GM23338 (cell line): ENCODE data around the gene PPM1F. TPM values are rescaled to one million over a fixed set of nuclear protein-coding genes. Genes with fewer than 3 reads are reported as not detected.

Experiments used
- ATAC-seq: fragments of 200-7000 bp; cut with Tn5 transposase; 3 replicates; pipeline ENCODE4 v1.9.1; 2020
- DNase-seq: peaks from one replicate; pipeline ENCODE4 v3.0.0-alpha.2; 2015; ENCODE audit warnings: low spot score
- H2AFZ ChIP-seq: fragments of 200-600 bp; sonication (generic); 2 replicates; pipeline ENCODE4 v1.8.0; 2016; ENCODE audit warnings: antibody characterized with exemption, mild to moderate bottlenecking, moderate library complexity
- H3F3A ChIP-seq: fragments of 200-600 bp; sonication (generic); replicated peaks from 2 replicates; pipeline ENCODE4 v1.8.0; 2017; ENCODE audit warnings: antibody characterized with exemption, mixed run types, low read depth
- H3K27ac ChIP-seq: fragments of 200-600 bp; sonication (generic); 2 replicates; pipeline ENCODE4 v1.6.1; 2016; ENCODE audit warnings: low read depth
- H3K27me3 ChIP-seq: fragments of 200-600 bp; sonication (generic); 2 replicates; pipeline ENCODE4 v1.8.0; 2016; ENCODE audit warnings: mild to moderate bottlenecking, mixed run types, moderate library complexity; ENCODE audit not compliant: insufficient read depth
- H3K36me3 ChIP-seq: fragments of 200-600 bp; sonication (generic); 2 replicates; pipeline ENCODE4 v1.8.0; 2016; ENCODE audit warnings: mild to moderate bottlenecking; ENCODE audit not compliant: insufficient read depth
- H3K4me1 ChIP-seq: fragments of 200-600 bp; sonication (generic); 2 replicates; pipeline ENCODE4 v1.8.0; 2016; ENCODE audit warnings: mild to moderate bottlenecking, moderate library complexity; ENCODE audit not compliant: insufficient read depth
- H3K4me2 ChIP-seq: fragments of 200-600 bp; sonication (generic); 2 replicates; pipeline ENCODE4 v1.7.1; 2017; ENCODE audit warnings: mixed run types
- H3K4me3 ChIP-seq: fragments of 200-600 bp; sonication (generic); 2 replicates; pipeline ENCODE4 v1.6.1; 2016; ENCODE audit warnings: mixed run types
- H3K79me2 ChIP-seq: fragments of 200-600 bp; sonication (generic); replicated peaks from 2 replicates; pipeline ENCODE4 v1.8.0; 2017; ENCODE audit warnings: mild to moderate bottlenecking; ENCODE audit not compliant: insufficient read depth
- H3K9me2 ChIP-seq: fragments of 200-600 bp; sonication (generic); 2 replicates; pipeline ENCODE4 v1.8.0; 2017; ENCODE audit not compliant: insufficient read depth
- H4K20me1 ChIP-seq: fragments of 200-600 bp; sonication (generic); replicated peaks from 2 replicates; pipeline ENCODE4 v1.8.0; 2017; ENCODE audit warnings: mild to moderate bottlenecking; ENCODE audit not compliant: insufficient read depth
- H3K27ac Mint-ChIP-seq: 2 replicates; pipeline ENCODE4 v1.8.0; 2020; ENCODE audit warnings: inconsistent platforms, mild to moderate bottlenecking, moderate library complexity, mixed read lengths
- H3K27me3 Mint-ChIP-seq: 3 replicates; pipeline ENCODE4 v1.8.0; 2022; ENCODE audit warnings: low read depth, mild to moderate bottlenecking, moderate library complexity, mixed read lengths, inconsistent platforms; ENCODE audit not compliant: insufficient read depth, poor library complexity
- H3K36me3 Mint-ChIP-seq: 3 replicates; pipeline ENCODE4 v1.8.0; 2021; ENCODE audit warnings: low read depth, mild to moderate bottlenecking, inconsistent platforms, moderate library complexity, mixed read lengths
- H3K4me1 Mint-ChIP-seq: 3 replicates; pipeline ENCODE4 v1.8.0; 2020; ENCODE audit warnings: mild to moderate bottlenecking, inconsistent platforms, mixed read lengths
- H3K4me3 Mint-ChIP-seq: 3 replicates; pipeline ENCODE4 v1.8.0; 2021; ENCODE audit warnings: moderate library complexity, mild to moderate bottlenecking, inconsistent platforms, mixed read lengths
- H3K9me3 Mint-ChIP-seq: 3 replicates; pipeline ENCODE4 v1.8.0; 2020; ENCODE audit warnings: moderate library complexity, mild to moderate bottlenecking, inconsistent platforms, mixed read lengths
- CREB1 ChIP-seq: fragments of 250-450 bp; sonication (Bioruptor Pico); IDR thresholded peaks from 2 replicates; pipeline ENCODE4 v1.5.0; 2020; ENCODE audit warnings: low read depth, mild to moderate bottlenecking, moderate library complexity
- CTCF ChIP-seq, 2 experiments: fragments of 200-600 bp in 1 of 2; sonication (generic) in 1 of 2; conservative IDR thresholded peaks; 2 replicates each; pipeline versions ENCODE4 v1.5.1 to v1.6.1; 2016 to 2017; ENCODE audit warnings: antibody characterized with exemption in 2 of 2, low read depth in 2 of 2, mild to moderate bottlenecking in 2 of 2, moderate library complexity in 1 of 2
- ETS1 ChIP-seq: IDR thresholded peaks from 2 replicates; pipeline ENCODE4 v1.6.1; 2016; ENCODE audit warnings: antibody characterized with exemption
- EZH2 ChIP-seq: fragments of 200-600 bp; sonication (generic); IDR thresholded peaks from one replicate; pipeline ENCODE4 v1.8.0; 2017; ENCODE audit warnings: antibody characterized with exemption, mild to moderate bottlenecking, low read depth; ENCODE audit not compliant: unreplicated experiment
- EZH2phosphoT487 ChIP-seq: fragments of 200-600 bp; sonication (generic); IDR thresholded peaks from one replicate; pipeline ENCODE4 v1.8.1; 2018; ENCODE audit warnings: antibody characterized with exemption; ENCODE audit not compliant: unreplicated experiment
- JUNB ChIP-seq: IDR thresholded peaks from one replicate; pipeline ENCODE4 v1.6.1; 2016; ENCODE audit warnings: antibody characterized with exemption; ENCODE audit not compliant: unreplicated experiment
- NANOG ChIP-seq: IDR thresholded peaks from 2 replicates; pipeline ENCODE4 v1.6.1; 2016; ENCODE audit warnings: antibody characterized with exemption, borderline replicate concordance
- POLR2AphosphoS5 ChIP-seq: IDR thresholded peaks from 2 replicates; pipeline ENCODE4 v1.6.1; 2016; ENCODE audit warnings: antibody characterized with exemption, low read depth
- REST ChIP-seq: IDR thresholded peaks from one replicate; pipeline ENCODE4 v1.6.1; 2018; ENCODE audit warnings: antibody characterized with exemption; ENCODE audit not compliant: unreplicated experiment
- STAT1 ChIP-seq: IDR thresholded peaks from one replicate; pipeline ENCODE4 v1.6.1; 2016; ENCODE audit warnings: antibody characterized with exemption; ENCODE audit not compliant: unreplicated experiment
- ZNF114 ChIP-seq: fragments of 250-450 bp; sonication (Bioruptor Pico); IDR thresholded peaks from 2 replicates; pipeline ENCODE4 v1.5.0; 2020; ENCODE audit warnings: mild to moderate bottlenecking, moderate library complexity
- ZNF331 ChIP-seq: fragments of 250-450 bp; sonication (Bioruptor Pico); IDR thresholded peaks from 2 replicates; pipeline ENCODE4 v1.5.0; 2020; ENCODE audit warnings: low read depth, mild to moderate bottlenecking, moderate library complexity
- polyA plus RNA-seq: library from polyadenylated mRNA; unstranded; fragments of >200 nt; fragmentation: Nextera tagmentation; extraction: Ambion mirVana; gene quantifications from 2 replicates; pipeline ENCODE4 v1.2.1, GENCODE V29; 2016
- total RNA-seq: library from RNA; depleted of rRNA; stranded (reverse); fragments of >200 nt; shearing (Covaris generic); gene quantifications from 2 replicates; pipeline ENCODE4 v1.2.3, GENCODE V29; 2014
- TF ChIP-seq, protein P1 (sequence below): fragments of 250-450 bp; sonication (Bioruptor Pico); IDR thresholded peaks from 2 replicates; pipeline ENCODE4 v1.5.0; 2020; ENCODE audit warnings: mild to moderate bottlenecking, moderate library complexity

Gene PPM1F
- total and polyA plus RNA-seq, 2 experiments from 2014 or later: 7.1 to 29.3 TPM

GRCh38 chr22:21990445-21991303 lies 38.0 kb upstream of the PPM1F start:
- Histone ChIP-seq H3K79me2 (no peaks in the 10 kb centered on the region), H2AFZ (no peak overlapping the region), H3K27me3 (peaks cover 100% of the 10 kb centered on the region), H3K27ac (no peak overlapping the region), H3K4me1 (no peaks in the 10 kb centered on the region), H3K36me3 (no peaks in the 10 kb centered on the region), H3K9me2 (no peaks in the 10 kb centered on the region), H3K4me3 (no peak overlapping the region), H3F3A (no peaks in the 10 kb centered on the region), H3K4me2 (no peak overlapping the region), H4K20me1 (no peaks in the 10 kb centered on the region)
- no peak overlapping the region for H3K4me3 Mint-ChIP-seq
- no peaks in the 10 kb centered on the region for H3K4me1 Mint-ChIP-seq
- peak; percentile 31 to 36; a peak in 3 of 4 replicates for TF ChIP-seq CTCF (conservative IDR thresholded peaks at IDR 0.05; ENCODE audit: low read depth in 2 of 2)
- TF ChIP-seq ZNF114 (CRISPR knock-in tag): no peak
- no peak for TF ChIP-seq REST
- TF ChIP-seq, protein P1, sequence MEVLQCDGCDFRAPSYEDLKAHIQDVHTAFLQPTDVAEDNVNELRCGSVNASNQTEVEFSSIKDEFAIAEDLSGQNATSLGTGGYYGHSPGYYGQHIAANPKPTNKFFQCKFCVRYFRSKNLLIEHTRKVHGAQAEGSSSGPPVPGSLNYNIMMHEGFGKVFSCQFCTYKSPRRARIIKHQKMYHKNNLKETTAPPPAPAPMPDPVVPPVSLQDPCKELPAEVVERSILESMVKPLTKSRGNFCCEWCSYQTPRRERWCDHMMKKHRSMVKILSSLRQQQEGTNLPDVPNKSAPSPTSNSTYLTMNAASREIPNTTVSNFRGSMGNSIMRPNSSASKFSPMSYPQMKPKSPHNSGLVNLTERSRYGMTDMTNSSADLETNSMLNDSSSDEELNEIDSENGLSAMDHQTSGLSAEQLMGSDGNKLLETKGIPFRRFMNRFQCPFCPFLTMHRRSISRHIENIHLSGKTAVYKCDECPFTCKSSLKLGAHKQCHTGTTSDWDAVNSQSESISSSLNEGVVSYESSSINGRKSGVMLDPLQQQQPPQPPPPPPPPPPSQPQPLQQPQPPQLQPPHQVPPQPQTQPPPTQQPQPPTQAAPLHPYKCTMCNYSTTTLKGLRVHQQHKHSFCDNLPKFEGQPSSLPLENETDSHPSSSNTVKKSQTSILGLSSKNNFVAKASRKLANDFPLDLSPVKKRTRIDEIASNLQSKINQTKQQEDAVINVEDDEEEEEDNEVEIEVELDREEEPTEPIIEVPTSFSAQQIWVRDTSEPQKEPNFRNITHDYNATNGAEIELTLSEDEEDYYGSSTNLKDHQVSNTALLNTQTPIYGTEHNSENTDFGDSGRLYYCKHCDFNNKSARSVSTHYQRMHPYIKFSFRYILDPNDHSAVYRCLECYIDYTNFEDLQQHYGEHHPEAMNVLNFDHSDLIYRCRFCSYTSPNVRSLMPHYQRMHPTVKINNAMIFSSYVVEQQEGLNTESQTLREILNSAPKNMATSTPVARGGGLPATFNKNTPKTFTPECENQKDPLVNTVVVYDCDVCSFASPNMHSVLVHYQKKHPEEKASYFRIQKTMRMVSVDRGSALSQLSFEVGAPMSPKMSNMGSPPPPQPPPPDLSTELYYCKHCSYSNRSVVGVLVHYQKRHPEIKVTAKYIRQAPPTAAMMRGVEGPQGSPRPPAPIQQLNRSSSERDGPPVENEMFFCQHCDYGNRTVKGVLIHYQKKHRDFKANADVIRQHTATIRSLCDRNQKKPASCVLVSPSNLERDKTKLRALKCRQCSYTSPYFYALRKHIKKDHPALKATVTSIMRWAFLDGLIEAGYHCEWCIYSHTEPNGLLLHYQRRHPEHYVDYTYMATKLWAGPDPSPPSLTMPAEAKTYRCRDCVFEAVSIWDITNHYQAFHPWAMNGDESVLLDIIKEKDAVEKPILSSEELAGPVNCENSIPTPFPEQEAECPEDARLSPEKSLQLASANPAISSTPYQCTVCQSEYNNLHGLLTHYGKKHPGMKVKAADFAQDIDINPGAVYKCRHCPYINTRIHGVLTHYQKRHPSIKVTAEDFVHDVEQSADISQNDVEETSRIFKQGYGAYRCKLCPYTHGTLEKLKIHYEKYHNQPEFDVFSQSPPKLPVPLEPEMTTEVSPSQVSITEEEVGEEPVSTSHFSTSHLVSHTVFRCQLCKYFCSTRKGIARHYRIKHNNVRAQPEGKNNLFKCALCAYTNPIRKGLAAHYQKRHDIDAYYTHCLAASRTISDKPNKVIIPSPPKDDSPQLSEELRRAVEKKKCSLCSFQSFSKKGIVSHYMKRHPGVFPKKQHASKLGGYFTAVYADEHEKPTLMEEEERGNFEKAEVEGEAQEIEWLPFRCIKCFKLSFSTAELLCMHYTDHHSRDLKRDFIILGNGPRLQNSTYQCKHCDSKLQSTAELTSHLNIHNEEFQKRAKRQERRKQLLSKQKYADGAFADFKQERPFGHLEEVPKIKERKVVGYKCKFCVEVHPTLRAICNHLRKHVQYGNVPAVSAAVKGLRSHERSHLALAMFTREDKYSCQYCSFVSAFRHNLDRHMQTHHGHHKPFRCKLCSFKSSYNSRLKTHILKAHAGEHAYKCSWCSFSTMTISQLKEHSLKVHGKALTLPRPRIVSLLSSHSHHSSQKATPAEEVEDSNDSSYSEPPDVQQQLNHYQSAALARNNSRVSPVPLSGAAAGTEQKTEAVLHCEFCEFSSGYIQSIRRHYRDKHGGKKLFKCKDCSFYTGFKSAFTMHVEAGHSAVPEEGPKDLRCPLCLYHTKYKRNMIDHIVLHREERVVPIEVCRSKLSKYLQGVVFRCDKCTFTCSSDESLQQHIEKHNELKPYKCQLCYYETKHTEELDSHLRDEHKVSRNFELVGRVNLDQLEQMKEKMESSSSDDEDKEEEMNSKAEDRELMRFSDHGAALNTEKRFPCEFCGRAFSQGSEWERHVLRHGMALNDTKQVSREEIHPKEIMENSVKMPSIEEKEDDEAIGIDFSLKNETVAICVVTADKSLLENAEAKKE (CRISPR knock-in tag): no peak
- no peak for TF ChIP-seq ETS1
- no peak for TF ChIP-seq JUNB
- peak; percentile 24 for TF ChIP-seq EZH2
- no peak for TF ChIP-seq POLR2AphosphoS5
- no peak for TF ChIP-seq CREB1 (CRISPR knock-in tag)
- TF ChIP-seq EZH2phosphoT487: no peak
- TF ChIP-seq ZNF331 (CRISPR knock-in tag): no peak
- no peak for TF ChIP-seq STAT1
- no peak for TF ChIP-seq NANOG
- DNase-seq (peak; percentile 31), ATAC-seq (peak; percentile 77)
- no peaks in the 10 kb centered on the region for H3K9me3 Mint-ChIP-seq
- H3K27me3 Mint-ChIP-seq: peaks cover 83% of the 10 kb centered on the region
- no peak overlapping the region for H3K27ac Mint-ChIP-seq
- no peaks in the 10 kb centered on the region for H3K36me3 Mint-ChIP-seq
